Head of caudate nucleus (tissue), 42 donors: Measurements from ENCODE around the gene RPS3.
"Not testable (repeated sequence)": the region's sequence is repeated elsewhere in the genome, so short reads cannot be mapped to it uniquely, and the experiment has no call there.

Source experiments
- DNase-seq, 42 donors: peaks; one replicate each; pipeline versions ENCODE4 v3.0.0 to v3.0.0-alpha.2; 2020 to 2021; ENCODE audit warnings: mixed read lengths in 7 of 42
- intact Hi-C: fragments of 100-400 bp; cut with DNase I; formaldehyde crosslinking; loops from one replicate; pipeline ENCODE4 v1.15.0; 2022

The RPS3 gene

DNA sequence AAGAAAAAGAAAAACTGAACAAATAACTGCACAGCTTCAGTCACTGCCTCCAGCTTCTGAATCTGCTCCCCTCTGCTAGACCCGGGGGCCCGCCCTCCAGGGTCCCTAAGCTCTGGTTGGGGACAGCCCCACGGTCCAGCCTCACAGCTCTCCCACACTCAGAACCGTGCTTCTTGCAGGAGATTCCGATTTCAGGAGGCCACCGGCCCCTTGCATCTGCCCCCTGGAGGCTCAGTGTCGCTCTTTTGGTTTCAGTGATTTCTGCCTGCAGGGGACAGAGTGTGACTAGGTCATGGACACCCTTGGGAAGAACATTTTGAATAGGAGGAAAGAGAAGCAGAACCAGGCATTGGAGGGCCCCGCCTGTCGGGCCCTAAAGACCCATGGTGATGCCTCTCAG lies 23.1 kb upstream of the RPS3 start:
- no peak for DNase-seq
- intact Hi-C loops = no loop called here

DNA sequence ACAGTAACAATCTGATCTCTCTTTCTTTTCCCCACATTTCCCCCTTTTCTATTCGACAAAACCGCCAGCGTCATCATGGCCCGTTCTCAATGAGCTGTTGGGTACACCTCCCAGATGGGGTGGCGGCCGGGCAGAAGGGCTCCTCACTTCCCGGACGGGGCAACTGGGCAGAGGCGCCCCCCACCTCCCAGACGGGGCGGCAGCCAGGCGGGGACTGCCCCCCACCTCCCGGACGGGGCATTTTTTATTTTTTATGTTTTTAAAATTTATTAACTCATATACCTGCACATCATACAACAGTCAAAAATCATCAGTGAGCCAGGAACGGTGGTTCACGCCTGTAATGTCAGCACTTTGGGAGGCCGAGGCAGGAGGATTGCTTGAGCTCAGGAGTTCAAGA lies 20.5 kb upstream of the RPS3 start:
- DNase-seq, intact Hi-C loops: not testable (repeated sequence)

DNA sequence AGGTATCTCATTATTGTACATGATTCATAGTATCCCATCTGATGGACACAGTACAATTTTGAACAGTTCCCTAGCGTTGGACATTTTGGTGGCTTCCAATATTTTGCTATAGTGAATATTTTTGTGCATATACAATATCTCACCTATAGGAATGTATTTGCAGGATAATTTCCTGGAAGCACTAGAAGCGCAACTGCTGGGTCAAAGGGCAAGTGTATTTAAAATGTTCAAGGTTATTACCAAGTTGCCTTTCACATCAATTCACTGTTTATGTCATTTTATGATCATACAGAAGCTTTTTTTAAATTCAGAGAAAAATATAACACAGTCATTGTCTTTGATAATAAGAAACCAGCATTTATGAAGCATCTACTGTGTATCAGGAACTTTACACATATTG lies 19.1 kb upstream of the RPS3 start:
- intact Hi-C loops = no loop called here
- DNase-seq = no peak

DNA sequence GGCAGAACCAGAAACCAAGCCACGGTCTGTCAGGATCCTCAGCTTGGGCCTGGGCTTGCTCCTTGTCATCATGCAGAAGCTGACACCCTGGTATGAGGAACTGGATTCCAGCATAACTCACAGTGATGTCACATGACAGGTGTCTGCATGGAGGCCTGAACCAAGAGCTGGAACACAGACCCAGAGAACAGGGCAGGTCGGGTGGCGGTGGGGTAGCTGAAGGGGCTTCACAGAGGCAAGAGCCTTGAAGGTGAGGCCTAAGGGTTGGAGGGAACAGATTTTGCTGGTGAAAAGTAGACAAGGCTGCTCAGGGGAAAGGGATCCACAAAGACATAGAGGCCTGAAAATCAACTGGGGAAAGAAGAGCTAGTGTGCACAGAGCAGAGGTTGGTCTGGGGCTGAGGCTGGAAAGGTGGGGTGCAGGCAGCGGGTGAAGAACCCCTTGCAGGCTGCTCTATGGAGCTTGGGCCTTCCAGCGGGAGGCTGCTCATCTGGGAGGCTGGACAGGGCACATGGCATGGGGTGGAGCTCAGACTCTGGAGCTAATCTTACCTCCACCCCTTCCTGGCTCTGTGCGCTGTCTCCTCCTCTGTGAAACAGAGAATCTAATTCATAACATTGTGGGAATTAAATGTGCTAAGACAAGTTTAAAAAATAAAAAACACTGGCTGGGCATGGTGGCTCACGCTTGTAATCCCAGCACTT lies 18.4 kb upstream of the RPS3 start:
- DNase-seq = peak in 7 of 42 donors; percentile 8 to 43 (median 15)
- intact Hi-C loops = no loop called here

DNA sequence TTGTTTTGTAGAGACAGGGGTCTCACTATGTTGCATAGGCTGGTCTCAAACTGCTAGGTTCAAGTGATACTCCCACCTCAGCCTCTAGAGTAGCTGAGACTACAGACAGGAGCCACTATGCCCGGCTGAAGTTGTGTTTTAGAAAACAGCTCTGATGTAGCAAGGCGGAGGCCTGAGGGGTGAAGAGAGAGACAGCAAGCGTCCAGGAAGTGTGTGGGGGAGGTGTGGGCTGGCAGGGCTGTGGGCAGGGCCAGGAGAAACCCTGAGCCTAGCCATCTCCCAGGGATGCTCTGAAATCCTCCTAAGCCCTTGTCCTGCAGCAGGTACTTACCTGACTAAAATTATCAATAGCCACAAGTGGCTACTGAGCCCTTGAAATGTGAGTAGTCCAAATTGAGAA lies 16.1 kb upstream of the RPS3 start:
- DNase-seq = no peak
- intact Hi-C loops = no loop called here

DNA sequence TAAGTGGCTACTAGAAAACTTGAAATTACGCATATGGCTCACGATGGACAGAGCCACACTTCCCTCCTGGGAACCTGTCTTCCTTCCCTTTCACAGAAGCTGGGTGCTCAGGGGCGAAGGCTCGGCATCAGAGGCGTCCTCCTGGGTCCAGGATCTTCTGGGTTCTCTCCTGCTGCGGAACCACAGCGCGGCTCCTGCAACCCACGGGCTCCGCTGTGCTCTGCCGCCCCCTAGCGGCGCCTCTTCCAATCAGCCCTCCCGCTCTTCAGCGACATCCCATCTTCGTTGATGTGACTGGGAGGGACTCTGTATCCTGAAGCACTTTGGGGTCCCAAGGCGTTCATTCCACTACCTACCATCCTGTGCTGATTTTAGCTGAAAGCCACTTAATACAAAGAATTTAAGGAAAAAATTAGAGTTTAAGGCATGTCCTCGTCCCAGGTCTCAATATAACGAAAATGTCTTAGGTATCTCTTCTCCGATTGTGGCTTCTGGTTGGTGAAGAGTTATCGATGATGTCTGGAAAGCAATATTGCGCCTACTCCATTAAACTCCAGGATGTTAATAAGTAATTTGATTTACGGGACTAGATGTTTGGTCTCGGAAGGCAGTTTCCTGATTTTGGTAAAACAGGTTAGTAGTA lies 14.8 kb upstream of the RPS3 start:
- peak; percentile 70 to 94 (median 86) for DNase-seq
- intact Hi-C loops = loop anchor here (2.0 kb wide), 2 partner anchors 56 to 104 kb away; no protein-coding TSS in a partner anchor

DNA sequence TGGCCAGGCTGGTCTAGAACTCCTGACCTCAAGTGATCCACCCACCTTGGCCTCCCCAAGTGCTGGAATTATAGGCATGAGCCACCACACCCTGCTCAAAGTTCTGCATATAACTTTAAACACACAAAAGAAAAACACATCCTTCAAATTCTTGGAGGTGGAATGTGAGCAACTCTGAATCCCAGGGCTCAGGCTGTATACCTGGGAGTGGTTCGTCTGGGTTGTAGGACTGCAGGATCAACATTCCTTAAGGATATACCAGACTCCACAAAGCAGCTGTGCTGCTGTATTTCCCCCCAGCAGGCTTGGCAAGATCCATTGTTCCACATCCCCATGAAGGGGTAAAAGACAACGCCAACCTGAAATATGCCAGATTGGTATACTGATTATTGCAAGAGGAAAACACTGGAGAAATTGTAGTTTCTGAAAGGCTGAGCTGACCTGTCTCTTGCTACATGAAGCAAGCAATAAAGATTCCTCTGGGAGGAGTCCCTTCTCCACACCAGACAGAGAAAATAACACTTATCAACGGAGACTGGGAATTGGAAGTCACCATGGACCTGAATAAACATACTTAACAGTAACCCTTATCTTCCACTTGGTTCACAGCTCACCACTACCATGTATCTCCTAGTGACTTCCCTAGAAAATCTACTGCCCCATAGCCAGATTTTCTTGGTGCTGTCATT lies 12.2 kb upstream of the RPS3 start:
- DNase-seq = no peak
- intact Hi-C loops = no loop called here

DNA sequence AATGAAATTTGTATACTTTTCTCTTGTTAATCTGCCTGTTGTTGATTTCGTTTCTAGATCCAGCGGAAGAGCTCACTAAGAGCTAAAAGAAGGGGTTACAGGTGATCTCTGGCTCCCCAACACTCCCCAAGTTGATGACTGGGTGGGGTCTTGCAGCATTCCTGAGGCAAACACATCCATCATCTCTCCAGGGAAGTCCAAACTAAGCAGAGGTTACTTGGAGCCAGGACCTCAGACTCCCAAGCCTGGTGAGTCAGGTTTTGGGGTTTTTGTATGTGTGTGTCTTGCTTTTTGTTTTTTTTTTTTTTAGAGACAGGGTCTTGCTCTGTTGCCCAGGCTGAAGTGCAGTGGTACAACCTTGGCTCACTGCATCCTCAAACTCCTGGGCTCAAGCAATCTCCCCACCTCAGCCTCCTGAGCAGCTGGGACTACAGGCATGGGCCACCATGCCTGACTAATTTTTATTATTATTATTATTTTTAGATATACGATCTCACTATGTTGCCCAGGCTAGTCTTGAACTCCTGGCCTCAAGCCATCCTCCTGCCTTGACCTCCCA lies 11.5 kb upstream of the RPS3 start:
- intact Hi-C loops = loop anchor here (2.0 kb wide), 1 partner anchor 143 kb away; no protein-coding TSS in a partner anchor
- DNase-seq = no peak

DNA sequence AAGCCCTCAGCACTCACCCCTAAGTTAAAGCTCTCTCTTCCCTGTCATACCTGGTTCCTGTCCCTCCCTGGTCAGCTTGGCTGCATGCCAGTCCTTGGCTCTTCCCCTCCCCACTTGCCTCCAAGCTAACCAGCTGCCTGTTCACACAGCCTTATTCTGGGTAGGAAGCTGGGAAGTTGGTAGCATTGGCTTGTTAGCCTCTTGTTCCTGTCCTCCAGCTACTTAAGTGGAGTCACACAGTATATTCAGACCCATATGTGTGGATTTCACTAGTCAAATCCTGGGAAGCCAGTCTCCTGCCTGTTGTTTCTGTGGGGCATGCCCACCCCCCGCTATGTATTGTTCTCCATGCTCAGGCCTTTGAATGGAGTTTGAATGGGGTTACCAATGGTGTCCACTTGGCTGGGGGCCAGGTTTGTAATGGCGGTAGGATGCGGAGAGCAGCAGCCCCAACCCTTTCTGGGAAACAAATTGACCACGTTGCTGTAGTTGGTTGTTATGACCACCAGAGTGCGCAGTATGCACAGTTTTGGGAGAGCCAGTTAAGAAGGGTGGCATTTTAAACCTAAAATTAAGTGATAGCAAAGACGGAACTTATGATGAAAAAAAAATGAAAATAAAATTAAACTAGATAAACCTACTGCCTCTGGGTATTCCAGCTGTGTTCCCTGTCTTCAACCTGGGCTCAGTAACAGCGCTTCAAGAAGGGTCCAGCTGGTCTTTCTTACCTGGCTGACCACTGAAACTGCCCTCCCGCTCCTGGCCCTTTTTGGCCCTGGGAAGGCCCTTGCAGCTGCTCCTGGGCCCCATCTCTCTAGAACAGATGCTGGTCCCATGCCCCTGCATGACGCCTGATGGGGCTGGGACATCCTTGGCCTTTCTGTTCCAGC lies 10.7 kb upstream of the RPS3 start:
- DNase-seq = peak in 41 of 42 donors; percentile 12 to 88 (median 71)
- intact Hi-C loops = loop anchor here (2.0 kb wide), 1 partner anchor 142 kb away; no protein-coding TSS in a partner anchor

DNA sequence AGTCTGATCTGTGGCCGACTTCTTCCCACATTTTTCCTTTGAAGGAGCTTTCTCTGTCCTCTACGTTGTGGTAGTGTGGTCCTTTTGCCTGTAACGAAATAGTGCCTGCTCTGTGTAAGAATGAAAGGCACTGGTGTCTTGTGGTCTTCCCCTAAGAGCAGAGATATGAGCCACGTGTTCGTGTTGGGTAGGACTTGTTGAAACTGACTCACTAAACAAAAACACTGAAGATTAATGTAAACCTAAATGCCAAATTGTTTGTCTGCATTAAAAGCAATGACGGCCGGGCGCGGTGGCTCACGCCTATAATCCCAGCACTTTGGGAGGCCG lies 10.1 kb upstream of the RPS3 start:
- DNase-seq = no peak
- intact Hi-C loops = loop anchor here (2.0 kb wide), 1 partner anchor 142 kb away; no protein-coding TSS in a partner anchor

DNA sequence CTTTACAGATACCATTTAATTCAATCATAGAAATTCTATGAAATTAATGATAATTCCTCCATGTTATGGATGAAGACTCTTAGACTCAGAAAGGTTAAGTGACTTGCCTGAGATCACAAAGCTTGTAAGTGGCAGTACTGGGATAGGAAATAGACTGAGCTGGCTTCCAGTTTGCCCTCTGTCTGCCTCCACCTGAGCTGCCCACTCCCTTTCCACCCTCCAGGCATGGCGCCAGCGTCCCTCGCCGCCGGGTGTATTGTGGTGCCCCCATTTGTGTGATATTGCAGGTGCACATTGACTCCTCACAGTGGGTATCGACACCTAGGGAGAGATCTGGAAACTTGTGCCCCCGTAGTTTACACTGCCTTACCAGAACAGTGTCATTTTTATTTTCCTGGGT lies 9.4 kb upstream of the RPS3 start:
- no peak for DNase-seq
- intact Hi-C loops = loop anchor here (2.0 kb wide), 1 partner anchor 141 kb away; no protein-coding TSS in a partner anchor

DNA sequence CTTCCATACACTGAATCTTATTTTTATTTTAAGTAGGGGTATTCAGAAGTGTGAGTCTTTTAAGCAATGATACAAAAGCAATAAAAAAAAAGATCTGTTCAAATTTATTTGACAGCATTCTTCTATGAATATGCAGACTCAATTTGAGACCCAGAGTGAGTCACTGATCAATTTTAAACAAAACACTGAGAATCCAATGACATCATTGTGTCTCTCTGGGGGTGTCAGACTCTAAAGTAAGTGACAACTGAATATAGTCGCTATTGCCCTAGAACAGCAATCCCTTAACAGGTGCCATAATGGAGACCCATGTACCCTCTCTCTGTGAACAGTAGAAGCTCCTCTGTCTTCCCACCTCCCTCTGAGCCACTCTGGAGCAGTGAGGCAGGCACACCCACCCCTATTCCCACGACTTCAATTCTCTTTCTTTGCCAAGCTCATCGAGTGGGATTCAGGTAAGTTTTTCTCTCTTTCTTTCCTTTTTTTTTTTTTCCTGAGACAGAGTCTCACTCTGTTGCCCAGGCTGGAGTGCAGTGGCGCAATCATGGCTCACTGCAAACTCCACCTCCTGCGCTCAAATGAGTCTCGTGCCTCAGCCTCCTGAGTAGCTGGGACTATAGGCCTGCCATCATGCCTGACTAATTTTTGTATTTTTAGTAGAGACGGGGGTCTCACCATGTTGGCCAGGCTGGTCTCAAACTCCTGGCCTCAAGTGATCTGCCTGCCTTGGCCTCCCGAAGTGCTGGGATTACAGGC lies 5.1 kb upstream of the RPS3 start:
- DNase-seq = peak in 26 of 42 donors; percentile 12 to 76 (median 37)
- intact Hi-C loops = no loop called here

DNA sequence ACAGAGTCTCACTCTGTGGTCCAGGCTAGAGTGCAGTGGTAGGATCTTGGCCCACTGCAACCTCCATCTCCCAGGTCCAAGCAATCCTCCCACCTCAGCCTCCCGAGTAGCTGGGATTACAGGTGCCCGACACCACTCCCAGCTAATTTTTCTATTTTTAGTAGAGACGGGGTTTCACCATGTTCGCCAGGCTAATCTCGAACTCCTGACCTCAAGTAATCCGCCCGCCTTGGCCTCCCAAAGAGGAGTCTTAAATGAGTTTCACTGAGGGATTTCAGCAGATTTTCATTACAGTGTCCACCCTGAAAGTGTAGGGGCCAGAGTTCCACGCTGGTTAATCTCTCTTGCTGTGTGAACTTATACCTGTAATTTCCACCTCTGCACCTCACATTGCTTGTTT lies 412 bp upstream of the RPS3 start:
- intact Hi-C loops = no loop called here

DNA sequence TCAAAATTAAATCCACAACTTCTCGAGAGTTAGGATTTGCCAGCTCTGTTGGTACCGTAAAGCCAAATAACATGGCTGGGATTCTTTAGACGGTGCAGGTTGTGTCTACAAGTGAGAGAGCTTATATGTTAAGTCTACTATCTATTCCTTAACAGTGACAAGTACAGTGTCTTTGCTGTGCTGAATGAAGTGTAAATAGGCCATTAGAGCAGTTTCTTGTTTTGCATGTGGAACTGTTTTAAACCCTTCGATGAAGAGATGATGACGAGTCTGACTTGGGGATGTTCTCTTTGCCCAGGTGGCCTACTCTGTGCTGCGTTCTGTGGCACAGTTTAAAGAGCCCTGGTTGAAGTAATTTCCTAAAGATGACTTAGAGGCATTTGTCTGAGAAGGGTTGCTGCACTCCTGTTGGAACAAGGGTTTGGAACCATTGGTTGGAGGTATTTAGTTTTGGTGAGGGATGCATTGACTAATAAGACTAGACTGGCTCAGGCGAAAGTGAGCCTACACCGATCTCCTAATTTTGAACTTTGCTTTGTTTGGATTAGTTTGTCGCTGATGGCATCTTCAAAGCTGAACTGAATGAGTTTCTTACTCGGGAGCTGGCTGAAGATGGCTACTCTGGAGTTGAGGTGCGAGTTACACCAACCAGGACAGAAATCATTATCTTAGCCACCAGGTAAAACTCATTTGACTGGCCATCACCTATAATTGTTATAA lies 988 bp downstream of the RPS3 start:
- intact Hi-C loops = no loop called here
- no peak for DNase-seq

More for the DNA sequence above, 412 bp upstream of the RPS3 start:
- no peak for DNase-seq

DNA sequence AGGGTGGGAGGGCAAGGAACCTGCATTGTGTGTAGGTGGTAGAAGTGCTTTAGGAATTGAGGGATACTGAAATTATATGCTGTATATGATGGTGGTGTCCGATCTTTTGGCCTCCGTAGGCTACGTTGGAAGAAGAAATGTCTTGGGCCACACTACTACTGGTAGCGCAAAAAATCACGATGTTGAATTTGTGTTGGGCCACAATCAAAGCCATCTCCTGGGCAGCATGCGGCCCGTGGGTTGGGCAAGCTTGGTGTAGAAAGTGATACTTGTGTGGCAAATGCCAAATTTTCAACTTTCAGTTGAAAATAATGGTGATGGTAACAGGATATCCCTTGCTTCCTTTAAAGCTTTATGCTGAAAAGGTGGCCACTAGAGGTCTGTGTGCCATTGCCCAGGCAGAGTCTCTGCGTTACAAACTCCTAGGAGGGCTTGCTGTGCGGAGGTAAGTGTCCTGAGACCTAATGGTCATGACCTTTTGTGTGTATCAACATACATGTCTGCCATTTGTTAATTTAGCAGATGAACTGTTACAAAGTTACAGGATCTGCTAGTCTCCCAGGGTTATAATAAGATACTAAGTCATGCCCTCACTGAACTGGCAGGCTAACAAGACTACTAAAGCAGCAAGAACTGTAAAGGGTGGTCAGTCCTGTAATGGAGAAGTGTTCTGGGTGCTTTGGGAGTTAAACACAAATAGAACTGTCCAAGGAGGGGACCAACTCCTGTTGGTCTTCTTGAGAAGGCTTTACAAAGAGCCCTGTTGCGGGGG lies 2.9 kb downstream of the RPS3 start:
- DNase-seq = no peak
- intact Hi-C loops = no loop called here

DNA sequence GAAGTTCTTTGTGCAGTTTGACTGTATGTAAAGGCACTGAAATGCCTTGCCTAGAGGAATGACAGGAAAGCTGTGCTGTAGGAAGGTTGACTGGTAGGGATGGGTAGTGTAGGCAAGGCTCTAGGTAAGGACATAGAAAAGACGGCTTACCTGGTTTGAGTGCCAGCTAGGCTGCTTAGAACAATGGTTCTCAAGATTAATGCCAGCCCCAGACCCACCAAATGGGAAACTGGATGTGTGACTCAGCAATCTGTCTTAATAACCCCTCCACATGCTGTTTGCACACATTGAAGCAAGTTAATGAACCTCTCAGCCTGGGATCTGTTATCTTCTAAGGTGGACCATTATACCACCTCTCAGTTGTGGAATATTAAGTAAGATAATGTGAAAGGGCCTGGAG lies 3.7 kb downstream of the RPS3 start:
- intact Hi-C loops = no loop called here
- DNase-seq = no peak
